GM12874 (cell line): Measurements from ENCODE around the gene PTGDR.
A peak's percentile ranks its signal among the peaks of the same experiment; 100 is the strongest.

Experiments used
- TF ChIP-seq, protein P1 (sequence below): IDR thresholded peaks from 2 replicates; pipeline ENCODE4 v1.5.1; 2011; ENCODE audit warnings: low read depth, mild to moderate bottlenecking, control low read depth, low read length, moderate library complexity; ENCODE audit not compliant: insufficient read depth

The PTGDR gene

DNA sequence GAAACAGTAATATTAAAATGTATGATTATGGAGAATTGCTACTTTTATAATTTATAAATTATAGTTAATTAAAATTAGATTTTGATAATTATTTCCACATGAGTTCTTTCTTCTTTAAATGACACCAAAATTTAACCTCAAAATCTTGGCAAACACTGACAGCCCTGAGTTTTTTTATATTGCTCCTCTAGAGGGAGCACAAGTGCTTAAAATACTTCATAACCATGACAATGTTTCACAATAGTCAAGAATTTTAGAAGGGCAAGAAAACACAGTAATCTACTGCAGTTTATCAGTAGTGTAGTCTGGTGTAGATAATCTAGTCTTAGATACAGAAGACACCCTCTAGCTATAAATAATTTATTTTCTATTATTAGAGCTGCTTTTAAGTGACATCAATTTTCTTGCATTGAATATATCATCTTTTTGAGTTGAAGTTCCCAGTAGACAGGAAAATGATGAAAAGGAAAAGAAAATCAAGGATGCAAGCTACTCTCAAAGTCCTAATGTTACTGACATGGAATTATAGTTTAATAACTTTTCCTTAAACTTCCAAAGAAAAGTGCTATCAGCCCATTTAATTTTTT, 32.3 kb downstream of the PTGDR start:
- TF ChIP-seq, protein P1, sequence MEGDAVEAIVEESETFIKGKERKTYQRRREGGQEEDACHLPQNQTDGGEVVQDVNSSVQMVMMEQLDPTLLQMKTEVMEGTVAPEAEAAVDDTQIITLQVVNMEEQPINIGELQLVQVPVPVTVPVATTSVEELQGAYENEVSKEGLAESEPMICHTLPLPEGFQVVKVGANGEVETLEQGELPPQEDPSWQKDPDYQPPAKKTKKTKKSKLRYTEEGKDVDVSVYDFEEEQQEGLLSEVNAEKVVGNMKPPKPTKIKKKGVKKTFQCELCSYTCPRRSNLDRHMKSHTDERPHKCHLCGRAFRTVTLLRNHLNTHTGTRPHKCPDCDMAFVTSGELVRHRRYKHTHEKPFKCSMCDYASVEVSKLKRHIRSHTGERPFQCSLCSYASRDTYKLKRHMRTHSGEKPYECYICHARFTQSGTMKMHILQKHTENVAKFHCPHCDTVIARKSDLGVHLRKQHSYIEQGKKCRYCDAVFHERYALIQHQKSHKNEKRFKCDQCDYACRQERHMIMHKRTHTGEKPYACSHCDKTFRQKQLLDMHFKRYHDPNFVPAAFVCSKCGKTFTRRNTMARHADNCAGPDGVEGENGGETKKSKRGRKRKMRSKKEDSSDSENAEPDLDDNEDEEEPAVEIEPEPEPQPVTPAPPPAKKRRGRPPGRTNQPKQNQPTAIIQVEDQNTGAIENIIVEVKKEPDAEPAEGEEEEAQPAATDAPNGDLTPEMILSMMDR, result 0 out of 2 replicates have a peak, but pooled peaks have one; percentile 13

DNA sequence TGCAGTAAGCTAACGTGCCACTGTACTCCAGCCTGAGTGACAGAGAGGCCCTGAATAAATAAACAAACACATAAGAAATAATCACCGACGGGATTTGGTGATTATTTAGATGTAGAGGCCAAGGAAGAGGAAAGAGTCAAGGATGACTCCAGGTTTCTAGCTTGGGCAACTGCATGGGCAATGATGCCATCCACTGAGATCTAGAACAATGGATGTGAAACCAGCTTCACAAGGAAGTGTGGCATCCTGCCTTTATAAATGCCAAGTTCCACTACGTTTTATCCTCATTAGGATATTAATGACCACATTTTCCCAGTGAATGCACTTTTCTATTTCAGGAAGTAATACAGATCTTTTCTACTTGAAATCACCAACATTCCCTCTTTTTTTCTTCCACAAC, 35.7 kb downstream of the PTGDR start:
- TF ChIP-seq, protein P1, result no peak

DNA sequence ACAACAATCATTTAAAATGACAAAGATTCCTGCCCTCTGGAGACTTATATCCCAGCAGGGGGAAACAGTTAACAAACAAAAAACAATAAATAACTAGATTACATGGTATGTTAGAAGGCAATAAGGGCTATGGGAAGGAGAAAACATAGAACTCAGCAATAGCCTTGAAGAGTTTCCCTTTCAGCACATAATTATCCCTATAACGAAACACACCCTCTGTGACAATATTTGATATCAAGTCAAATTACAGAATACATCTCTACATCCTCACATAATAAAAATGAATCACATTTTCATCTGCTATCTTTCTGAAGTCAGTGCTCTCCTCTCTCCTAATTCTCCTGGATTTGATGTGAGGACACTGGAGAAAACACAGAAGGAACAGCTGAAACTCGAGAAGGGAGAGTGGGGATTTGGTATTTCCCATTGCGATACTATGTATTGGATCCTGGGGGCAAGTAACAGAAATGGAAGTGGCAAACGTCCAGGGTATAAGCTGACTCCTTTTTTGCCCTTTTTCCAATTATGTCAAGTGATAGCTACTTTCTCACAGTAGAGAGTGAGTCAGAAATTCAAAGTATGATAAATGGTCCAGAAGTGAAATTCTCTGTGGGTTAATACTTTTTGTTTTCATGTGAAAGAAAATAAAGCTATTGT, 36.9 kb downstream of the PTGDR start:
- TF ChIP-seq, protein P1, result no peak

DNA sequence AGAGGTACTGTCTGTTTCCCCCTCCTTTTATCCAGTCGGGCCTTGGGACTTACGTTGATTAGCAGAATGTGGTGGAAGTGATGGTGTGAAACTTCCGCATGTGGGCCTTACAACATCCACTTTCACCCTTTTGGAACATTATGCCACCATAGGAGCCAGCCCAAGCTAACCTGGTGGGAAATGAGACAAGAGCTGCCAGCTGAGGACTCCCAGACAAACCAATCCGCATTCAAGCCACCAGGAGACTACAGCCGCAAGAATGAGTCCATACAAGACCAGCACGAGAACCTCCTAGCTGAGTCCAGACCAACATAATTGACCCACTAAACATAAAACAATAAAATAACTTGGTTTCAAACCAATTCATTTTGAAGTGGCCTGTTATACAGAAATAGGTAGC, 37.5 kb downstream of the PTGDR start:
- TF ChIP-seq, protein P1, result no peak

DNA sequence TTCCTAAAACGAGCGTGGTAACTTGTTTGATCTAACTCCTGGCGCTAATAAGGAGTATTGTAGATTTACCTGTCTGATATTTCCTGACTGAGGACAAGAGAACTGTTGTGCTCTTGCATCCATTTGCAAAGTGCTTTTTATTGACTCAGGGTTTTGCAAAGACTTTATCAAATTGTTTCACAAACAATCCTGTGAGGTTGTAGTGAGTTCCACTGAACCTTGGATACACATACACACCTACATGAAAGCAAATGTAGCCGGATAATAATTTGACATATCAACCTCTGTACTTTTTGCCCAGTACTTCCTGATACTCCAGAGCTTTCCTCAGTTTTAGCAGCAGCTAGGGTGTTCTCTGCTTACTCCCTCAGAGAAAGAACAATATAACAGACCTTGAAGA, 39.9 kb downstream of the PTGDR start:
- TF ChIP-seq, protein P1, result no peak

DNA sequence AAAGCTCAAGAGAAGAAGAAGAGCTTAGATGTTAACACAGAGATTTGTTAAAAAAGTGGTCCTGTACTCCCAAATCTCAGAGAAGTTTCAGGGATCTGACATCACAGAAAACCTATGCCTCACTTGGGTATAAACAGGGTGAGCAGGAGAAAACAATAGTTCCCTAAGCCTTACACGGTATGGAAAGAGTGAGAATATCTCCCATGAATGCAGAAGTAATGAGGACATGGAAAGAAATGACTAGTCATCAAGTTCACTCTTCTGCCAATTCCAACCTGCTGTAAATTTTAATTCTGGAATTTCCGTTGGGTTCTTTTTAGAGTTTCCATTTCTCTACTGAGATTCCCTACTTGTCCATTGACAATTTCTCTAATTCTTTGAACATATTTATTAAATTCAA, 40.4 kb downstream of the PTGDR start:
- TF ChIP-seq, protein P1, result no peak

DNA sequence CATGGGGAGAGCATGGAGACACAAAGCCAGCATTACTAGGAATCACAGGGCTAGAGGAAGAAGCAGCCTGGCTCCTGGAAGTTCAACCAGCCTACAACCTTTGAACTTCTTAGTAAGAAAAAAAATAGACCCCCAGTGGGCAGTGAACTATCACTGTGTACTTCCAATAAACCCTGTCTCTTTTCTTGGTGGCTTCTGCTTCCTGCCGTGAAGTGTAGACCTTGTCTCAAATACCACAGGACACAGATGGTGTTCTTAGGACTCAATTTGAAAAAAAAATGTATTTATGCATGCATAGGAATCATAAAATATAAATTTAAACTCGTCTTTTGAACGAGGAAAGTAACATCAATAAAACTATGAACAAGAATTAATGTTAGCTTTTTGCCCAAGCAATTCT, 43.0 kb downstream of the PTGDR start:
- TF ChIP-seq, protein P1, result no peak
